Hindlimb muscle (tissue), 1 donor: ENCODE measurements around the gene DCAKD. TPM values are rescaled to one million over a fixed set of nuclear protein-coding genes. Genes with fewer than 3 reads are reported as not detected.
A peak's percentile ranks its signal among the peaks of the same experiment; 100 is the strongest.
"Not testable (repeated sequence)": the region's sequence is repeated elsewhere in the genome, so short reads cannot be mapped to it uniquely, and the experiment has no call there.

ENCODE experiments used
- DNase-seq: peaks from one replicate; pipeline ENCODE4 v3.0.0-alpha.2; 2013
- polyA plus RNA-seq: library from polyadenylated mRNA; unstranded; fragments of 120-200 nt; gene quantifications from one replicate; pipeline ENCODE4 v1.2.1, GENCODE V29; 2013; ENCODE audit not compliant: insufficient read length

DCAKD gene
- polyA plus RNA-seq, 1 donor = 33.4 TPM

DNA sequence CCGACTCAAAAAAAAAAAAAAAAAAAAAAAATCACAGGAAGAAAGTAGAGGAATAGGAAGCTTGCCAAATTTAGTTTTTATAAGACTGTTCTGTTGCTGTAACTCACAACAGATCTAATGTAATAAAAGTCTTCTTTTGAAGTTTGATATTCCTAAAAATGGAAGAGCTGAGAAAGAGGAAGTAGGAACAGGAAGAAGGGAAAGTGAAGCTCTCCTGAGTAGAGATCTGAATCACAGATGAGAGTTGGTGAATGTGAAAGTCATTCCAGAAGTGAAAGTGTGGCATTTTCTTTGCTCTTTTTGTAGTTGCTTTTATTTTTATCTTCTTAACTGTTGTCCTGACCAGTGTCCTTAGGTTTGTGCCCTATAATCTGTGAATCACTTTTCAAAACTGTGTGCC, 11.8 kb upstream of the DCAKD start:
- DNase-seq = no peak

DNA sequence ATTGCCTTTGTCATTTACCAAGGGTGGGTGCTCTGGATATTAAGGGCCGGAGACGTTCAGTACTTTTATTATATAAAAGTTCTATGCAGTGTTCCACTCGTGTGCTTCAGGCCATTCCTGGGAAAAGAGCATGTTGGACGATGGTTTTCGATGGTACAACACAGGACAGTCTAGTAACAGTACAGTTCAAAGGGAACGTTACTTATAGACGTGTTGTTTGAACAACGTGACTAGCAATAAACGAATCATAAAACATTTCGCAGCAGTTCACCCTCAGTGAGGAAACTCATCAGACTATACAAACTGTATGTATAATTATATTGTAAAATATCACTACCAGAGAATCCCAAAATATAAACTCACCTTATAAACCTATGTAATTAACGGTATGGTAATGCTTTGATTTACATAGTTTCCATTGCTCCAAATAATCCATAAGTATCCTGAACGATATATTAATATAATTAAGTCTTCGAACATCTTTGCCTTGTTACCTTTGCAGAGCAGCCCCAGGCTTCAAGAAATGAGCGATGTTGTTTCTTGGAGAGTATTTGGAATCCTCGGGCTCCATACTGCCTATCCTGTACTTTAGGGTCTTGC, 10.3 kb upstream of the DCAKD start:
- DNase-seq = no peak

DNA sequence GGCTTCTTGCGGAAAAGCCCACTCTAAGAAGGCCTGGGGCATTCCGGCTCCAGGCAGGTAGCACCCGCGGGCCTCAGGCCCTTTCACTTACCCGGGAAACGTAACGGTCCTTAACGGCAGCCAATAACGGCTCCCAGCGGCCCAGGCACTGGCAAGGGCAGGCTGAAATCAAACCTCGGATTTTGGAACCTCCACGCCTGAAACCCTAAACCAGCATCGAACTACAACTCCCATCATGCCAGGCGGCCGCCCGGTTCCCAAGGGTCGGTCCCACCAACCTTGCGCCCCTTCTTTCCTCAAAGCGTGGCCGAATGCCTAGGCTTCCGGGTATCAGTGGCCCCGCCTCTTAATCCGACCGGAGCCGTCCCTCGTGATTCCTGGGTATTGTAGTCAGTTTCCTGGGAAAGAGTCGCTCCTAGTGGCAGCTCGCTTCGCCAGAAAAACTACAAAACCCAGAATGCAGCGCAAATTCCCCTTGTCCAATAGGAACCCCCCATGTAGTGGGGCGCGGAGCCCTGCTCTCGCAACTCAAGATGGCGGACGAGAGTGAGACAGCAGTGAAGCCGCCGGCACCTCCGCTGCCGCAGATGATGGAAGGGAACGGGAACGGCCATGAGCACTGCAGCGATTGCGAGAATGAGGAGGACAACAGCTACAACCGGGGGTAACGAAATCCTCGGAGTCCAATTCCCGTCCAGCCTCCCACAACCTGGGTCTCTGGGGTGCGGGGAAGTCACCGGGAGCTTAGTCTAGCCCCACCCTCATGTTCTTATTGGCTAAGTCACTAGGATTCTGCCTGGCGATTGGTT, 9.6 kb upstream of the DCAKD start, which contains the start of gene NMT1:
Gene NMT1 (plus strand): TSS at position 521 of the 809 bp plus-strand sequence. CDS start 13 bp downstream, at position 534.
- peak; percentile 98 for DNase-seq

DNA sequence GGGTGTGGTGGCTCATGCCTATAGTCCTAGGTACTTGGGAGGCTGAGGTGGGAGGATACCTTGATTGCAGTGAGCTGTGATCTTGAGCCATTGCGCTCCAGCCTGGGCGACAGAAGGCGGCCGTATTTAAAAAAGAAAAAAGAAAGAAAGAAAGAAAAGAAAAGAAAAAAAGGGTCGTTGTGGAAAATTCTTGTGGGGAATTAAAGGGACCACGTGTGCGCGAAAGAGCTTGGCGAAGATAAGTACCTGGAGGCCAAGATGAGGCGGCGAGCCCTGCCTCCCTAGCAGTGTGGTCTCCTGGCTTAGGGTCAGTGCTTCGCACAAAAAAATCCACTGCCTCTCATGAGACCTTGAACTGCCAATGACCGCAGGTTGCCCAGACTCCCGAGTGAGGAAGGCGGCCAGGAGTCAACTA, 9.0 kb upstream of the DCAKD start:
- DNase-seq = no peak

DNA sequence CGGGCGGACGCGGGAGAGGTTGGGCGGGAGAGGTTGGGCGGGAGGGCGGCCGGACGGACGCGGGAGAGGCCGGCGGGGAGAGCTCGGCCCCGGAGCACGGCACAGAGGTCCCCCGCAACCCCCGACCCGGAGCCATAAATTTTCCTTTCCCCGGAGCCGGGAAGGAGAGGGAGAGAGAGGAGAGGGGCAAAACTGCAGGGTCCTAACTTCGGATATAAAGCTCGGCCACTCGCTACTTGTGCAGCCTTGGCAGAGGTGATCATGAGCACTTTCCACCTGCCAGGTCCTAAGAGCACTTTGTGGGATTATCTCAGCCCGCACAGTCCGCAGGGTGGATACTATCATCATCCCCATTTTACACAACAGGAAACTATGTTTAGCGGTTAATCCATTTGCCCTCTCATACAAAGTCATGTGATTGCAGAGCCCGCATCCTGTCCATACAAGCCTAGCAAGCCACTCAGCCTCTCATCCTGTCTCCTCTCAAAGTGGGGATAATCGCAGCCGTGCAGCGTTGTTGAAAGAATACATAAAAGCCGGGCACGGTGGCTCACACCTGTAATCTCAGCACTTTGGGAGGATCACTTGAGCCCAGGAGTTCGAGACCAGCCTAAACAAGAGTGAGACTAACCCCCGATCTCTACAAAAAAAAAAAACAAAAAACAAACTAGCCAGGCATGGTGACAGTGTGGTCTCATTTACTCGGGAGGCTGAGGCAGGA, 780 bp upstream of the DCAKD start:
- peak; percentile 46 for DNase-seq

DNA sequence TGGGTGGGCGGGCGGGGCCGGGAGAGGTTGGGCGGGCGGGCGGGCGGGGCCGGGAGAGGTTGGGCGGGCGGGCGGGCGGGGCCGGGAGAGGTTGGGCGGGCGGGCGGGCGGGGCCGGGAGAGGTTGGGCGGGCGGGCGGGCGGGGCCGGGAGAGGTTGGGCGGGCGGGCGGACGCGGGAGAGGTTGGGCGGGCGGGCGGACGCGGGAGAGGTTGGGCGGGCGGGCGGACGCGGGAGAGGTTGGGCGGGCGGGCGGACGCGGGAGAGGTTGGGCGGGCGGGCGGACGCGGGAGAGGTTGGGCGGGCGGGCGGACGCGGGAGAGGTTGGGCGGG, 254 bp upstream of the DCAKD start:
- DNase-seq = not testable (repeated sequence)

DNA sequence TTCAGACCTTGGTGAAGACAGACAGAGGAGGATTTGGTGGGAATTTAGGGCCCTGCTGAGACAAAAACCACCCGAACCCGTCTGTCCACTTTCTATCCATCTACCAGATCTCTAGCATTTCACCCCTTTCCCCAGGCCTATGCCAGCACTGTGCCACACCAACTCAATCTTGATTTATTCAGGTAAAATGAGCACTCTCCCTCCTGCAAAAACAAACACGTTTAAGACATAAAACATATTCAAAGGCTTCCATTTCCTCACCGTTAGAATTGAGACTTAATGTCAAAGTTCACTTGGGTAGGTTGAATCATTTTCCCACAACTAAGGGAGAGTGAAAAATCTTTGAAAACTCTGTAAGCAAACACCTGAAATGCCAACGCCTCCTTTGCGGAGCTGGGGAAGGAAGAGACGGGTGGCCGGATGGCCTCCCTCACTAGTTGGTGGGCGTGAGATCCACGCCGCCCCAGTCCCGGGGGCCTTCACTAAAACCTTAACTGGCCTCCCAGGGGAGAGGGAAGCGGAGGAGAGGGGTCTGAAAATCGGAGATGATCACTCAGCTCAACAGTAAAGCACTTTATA, 862 bp downstream of the DCAKD start:
- DNase-seq = no peak

DNA sequence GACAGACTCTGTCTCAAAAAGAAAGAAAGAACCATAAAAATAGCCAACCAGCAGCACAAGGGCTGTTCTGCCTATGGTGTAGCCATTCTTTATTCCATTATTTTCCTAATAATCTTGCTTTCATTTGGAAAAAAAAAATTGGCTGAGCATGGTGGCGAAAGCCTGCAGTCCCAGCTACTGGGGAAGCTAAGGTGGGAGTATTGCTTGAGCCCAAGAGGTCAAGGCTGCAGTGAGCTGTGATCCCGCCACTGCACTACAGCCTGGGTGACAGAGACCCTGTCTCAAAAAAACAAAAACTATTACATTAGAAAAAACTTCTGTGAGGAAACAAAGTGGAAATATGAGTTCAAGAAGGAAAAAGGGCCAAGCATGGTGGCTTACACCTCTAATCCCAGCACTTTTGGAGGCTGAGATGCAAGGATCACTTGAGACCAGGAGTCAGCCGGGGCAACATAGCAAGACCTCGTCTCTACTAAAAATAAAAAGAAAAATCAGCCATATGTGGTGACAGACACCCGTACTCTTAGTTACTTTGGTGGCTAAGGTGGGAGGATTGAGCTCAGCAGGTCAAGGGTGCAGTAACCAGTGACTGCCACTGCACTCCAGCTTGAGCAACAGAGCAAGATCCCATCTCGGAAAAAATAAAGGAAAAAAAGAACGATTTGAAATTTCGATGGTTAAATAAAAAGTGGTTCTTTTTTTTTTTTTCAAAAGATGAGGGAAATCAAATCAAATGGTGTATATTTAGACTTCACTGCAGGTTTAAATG, 2.5 kb downstream of the DCAKD start:
- no peak for DNase-seq

DNA sequence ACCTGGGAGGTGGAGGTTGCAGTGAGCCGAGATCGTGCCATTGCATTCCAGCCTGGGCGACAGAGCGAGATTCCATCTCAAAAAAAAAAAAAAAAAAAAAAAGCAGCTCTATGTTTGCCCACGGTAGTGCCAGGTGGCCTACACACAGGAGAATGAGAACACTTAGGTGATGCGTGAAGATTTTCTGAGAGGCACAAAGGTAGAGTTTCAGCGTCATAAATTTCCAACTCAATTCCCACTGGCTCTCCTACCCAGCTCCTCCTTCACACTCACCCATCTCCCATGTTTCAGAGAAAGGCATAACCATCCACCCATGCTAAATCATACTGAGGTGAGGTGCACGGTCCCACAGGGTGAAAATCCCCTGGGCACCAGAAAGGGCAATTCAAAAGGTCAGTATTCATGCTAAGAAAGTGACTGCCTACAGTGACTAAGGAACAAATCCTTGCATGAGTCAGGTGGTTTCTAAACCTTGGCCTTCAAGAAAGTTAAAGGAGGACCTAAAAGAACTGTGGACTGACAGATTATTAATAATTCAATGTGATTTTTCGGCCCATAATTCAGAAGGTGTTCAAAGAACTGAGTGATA, 4.8 kb downstream of the DCAKD start:
- DNase-seq = no peak

DNA sequence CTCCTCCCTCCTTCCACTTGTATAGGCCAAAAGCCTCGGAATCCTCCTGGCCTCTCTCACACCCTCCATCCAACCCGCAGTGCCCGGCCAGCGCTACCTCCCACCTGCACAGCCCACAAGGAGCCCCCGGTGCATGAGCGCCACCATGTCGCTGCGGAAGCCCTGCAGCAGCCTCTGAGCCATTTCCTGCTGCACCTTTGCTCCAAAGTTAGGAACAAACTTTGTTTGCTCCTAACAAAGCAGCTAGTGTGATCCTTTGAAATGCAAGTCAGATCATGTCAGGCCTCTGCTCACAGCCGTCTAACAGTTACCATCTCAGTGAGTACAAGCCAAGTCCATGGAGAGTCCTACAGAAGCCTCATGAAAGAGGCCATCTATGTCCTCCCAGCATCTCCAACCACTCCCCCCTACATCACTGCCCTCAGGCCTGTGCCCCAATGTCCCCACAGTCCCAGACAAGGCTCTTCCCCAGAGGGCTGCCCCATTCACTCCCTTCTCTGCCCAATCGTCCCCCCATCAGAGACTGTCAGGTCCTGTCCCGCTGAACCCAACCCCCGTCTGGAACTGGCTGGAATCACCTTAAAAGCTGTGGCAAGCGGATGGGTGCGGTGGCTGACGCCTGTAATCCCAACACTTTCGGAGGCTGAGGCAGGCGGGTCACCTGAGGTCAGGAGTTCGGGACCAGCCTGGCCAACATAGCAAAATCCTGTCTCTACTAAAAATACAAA, 7.5 kb downstream of the DCAKD start:
- no peak for DNase-seq

DNA sequence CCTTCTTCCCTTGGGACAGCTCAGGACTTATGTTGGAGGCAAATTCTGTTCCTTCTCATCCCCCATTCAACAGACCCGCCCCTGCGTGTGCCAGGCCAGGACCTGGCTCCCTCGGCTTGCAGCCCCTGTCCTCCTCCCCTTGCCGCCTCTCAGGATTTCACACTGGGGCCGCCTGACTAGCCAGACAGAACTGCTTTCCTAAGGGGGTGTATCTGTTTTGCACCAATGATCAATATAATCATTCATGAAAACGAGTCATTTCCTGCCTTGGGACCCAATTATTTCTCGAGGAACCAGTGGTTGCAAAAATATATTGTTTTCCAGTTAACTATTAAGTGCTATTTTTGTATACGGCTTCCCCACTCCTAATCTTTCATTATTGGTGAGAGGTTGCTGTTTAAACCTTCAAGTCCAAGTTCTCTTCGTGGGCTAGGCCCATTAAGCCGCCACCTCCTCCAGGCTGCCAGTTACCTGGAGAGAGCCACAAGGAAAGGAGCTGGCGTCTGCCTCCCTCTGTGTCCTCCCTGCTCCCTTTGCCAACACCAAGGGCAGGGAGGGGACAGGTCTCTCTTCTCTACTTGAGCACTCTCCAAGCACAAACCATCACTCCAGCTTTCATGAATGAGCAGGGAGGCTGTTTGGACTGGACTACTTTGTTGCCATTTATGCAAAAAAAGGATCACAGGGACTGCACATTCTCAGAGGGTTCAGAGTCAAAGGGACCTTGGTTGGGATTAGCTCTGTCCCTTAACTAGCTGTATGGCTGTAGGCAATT, 8.9 kb downstream of the DCAKD start:
- DNase-seq = no peak

DNA sequence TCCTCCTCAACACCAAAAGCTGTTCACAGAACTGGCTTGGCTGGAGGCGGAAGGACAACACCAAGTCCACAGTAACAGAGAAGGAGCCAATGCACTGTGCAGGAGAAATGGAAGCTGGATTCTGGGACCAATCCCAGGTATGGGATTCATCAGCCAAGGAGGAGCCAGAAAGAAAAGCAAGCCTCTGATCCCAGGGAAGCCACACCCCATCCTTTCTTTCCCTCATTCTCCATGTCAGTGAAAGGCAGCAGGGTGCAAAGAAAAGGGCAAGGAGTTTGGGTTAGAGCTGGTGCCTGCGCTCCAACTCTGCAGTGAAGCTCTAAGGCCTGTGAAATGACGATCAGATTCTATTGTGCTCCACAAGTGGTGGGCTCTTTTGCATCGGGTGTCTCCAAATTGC, 11.0 kb downstream of the DCAKD start:
- no peak for DNase-seq

DNA sequence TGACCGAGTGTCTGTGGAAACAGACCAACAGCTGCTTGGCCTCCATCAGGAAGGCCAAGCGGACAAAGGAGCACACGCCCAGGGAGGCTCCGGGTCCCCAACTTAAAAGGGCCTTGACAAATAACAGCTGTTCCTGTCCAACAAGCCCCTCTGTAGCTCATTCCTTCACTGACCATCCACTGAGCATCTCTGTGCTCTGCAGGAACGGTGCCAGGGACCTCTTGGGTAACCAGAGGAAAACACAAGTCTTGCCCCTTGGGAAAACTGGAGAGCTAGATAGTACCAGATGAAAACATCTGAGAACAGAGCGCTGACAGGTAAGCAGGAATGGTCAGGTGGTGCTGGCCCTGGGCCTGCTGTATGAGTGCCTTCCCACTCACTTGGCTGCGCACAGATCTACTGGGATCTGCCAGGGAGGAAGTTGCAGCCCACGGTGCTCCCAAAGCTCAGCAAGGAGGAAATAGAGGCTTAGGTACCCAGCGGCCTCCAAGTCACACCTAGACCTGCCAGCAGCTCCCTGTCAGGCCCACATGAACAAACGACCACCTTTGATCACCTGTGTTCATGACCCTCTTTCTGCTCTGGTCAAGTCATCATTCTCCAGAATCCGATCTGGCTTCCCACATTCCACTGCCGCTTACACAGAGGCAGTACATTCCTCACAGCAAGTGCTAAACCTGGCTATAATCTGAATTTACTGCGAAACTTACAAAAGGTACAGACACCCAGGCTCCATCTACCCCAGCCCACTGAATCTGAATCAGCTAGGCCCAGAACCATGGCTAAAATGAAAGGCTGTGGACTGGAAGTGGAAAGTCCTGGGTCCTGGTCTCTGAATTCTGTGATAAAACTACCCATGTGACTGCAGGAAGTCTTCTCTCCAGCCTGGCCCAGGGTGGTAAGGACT, 12.5 kb downstream of the DCAKD start:
- DNase-seq = no peak

DNA sequence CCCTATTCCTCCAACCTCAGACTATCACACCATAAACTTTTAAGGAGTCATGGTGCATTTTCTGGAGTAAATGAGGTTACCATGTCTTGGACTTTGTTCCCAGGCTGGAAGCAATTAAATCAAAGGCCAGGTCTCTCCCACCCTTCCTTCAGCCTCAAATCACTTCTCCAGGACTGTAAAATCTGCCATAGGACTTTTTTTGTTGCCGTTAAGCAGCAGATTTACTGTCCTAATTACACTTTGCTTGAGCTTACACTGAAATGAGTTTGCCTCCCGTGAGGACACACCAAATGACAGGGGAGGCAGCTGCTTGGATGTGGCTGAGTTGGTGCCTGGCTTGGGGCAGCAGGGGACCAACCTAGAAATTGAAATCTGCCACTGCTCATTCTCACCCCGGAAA, 14.7 kb downstream of the DCAKD start:
- peak; percentile 55 for DNase-seq

DNA sequence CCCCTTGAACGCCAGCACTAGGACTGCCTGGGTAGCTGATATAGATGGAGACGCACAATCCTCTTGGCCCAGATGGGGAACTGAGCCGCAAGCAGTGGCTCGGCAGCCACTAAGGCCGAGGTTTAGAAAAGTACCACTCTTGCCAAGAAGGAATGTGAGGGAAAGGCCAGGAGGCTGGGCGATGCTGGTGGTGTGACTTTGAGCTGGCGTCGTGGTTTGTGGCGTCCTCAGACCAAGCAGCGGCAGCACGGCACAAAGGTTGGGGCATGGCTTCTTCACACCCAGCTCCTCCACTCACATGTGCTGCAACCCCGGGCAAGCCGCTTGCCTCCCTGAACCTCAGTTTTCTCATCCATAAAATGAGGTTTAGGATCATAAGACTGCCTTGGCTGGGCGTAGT, 15.6 kb downstream of the DCAKD start:
- no peak for DNase-seq

DNA sequence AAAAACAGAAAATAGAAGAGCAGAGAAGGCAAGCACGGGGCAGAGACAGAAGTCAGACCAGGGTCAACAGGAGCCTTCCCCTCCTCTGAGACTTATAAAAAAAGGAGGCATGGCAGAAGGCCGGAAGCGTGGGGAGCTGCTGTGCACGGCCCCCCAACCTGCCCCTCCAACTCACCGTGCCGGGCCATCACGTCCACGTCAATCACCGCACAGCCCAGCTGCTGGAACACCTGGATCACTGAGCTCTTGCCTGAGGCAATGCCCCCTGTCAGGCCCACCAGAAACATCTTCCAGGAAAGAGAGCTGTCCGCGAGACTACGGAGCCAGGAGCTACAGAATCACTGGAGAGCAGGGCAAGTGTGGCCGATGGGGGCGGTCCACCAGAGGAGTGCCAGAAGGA, 16.8 kb downstream of the DCAKD start:
- DNase-seq = no peak

DNA sequence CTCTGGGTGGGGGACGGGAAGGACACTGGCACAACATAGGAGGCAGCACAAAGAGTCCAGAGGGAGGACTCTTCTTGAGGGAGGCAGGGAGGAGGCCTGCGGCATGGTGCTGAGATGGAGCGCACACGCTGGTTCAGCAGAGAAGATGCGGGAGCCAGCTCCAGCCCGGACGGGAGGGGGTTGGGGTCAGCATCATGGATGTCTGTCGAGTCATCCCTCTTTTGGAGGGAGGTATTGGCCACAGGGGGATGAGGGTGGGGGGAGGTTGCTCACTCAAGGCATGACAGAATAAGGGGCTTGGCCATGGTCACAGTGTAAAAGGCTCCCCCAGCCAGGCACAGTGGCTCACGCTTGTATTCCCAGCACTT, 19.3 kb downstream of the DCAKD start:
- no peak for DNase-seq

DNA sequence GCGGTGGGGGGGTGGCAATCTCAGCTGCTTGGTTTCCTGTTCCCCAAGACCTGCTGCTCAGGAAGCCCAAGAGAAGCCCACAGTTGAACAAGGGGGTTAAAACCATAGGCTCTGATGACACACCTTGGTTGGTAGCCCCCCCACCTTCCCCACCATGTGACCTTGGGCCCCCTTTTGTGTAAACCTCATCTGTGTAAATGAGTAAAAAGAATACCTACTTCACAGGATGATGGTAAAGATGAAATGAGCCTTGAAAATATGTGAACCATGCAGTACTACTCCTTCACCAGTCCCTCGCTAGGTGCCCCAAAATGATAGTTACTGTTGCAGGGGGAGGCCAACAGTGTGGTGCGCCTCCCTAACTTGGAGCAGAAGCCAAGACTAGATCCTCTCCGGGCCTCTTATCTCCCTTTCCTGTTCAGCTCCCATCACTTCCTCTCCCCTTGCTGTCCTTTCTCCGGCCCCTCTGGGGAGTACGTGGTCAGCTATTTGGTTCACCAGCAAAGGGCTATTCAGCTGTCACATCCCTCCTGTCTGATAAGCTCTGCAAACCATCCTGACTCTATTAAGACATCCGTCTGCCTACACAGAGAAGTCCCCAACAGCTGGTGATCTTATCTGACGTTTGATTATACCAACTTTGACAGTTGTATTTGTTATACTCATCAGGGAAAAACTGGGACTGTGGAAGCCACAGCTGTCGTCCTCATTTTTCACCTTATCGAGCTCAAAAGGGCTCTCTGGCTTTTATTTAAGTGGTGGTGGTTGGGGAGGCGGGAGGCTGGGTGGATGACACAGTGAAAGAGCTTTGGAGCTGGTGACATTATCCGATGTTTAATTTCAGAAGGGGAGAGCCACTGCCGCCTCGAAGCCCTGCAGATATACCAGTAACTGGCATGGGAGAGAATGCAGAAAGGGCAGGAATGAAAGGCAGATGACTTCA, 19.9 kb downstream of the DCAKD start:
- DNase-seq = no peak
